GOT3 (cell line): ENCODE measurements around the gene SPTB.

Experiments used
- DNase-seq: peaks from one replicate; lab custom pipeline; 2025; ENCODE audit warnings: mixed read lengths; lab: John Stamatoyannopoulos, UW

Gene SPTB

DNA sequence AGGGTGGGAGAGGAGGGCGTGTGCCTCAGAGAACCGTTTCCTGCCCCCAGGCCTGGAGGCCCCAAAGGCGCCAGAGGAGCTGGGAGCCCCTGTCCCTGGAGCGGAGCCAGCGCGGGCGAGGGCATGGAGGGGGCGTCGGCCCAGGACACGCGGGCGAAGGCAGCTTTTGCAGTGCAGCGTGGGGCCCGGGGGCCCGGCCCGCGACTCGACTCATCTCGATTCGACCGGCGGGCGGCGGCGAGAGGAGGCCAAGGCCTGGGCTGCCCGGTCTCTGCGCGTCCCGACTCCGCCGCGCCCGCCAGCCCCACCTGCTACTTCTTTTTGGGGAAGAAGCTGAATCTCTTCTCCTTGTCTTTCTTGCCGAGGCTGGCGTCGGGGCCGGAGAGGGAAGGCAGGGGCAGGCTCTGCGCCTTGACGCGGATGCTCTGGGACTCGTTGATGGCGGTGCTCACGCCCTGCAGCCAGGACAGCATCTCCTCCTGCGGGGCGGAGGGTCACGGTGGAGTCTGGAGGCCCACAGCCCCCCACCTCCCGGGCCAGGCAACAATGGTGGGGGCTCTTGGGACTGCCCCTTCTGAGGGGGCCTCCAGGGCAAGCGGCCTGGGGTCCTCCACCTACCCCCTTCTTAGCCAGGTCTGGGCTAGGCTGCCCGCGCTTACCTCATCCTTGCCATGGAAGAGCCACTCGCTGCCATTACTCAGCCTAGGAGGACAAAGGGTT, 130.6 kb downstream of the SPTB start:
- no peak for DNase-seq

DNA sequence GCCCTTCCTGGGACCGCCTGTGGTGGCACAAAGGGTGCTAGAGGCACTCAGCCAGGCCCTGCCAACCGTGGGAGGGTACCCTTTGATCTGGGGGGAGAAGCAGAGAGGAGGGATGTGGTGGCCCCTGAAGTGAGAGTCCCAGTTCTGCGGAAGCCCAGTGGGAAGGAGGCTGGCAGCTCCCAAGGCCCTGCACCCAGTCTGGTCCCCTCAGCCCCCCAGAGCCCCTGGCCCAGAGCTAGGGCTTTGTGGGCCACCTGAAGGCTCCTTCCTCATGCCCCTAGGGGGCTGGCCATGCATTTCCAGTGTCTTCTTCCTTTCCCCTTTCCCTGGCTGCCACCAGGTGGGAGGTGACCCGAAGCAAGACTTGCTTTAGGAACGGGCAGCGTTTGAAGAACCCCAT, 131.2 kb downstream of the SPTB start:
- DNase-seq: no peak

GRCh38 chr14:64747327-64747726, 132.4 kb downstream of the SPTB start:
- no peak for DNase-seq

GRCh38 chr14:64746298-64747250, 133.1 kb downstream of the SPTB start:
- DNase-seq: no peak

- DNase-seq: no peak
These were observed 134.1 kb downstream of the SPTB start for GRCh38 chr14:64745511-64746091.

DNA sequence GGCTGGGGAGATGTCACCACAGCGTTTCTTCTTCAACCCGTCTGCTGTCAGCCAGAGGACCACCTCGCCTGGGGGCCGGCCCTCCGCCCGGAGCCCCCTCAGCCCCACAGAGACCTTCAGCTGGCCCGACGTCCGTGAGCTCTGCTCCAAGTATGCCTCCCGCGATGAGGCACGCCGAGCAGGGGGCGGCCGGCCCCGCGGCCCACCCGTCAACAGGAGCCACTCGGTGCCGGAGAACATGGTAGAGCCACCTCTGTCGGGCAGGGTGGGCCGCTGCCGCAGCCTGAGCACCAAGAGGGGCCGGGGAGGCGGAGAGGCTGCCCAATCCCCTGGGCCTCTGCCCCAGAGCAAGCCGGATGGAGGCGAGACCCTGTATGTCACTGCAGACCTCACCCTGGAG, 136.6 kb downstream of the SPTB start:
- no peak for DNase-seq

- DNase-seq: no peak
These were observed 137.7 kb downstream of the SPTB start for GRCh38 chr14:64741961-64742360.

DNA sequence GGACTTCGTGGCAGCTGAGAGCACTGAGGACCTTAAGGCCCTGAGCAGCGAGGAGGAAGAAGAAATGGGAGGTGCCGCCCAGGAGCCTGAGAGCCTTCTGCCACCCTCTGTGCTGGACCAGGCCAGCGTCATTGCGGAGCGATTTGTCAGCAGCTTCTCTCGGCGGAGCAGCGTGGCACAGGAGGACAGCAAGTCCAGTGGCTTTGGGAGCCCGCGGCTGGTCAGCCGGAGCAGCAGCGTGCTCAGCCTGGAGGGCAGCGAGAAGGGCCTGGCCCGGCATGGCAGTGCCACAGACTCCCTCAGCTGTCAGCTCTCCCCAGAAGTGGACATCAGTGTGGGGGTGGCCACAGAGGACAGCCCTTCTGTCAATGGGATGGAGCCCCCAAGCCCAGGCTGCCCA, 138.5 kb downstream of the SPTB start:
- no peak for DNase-seq

DNA sequence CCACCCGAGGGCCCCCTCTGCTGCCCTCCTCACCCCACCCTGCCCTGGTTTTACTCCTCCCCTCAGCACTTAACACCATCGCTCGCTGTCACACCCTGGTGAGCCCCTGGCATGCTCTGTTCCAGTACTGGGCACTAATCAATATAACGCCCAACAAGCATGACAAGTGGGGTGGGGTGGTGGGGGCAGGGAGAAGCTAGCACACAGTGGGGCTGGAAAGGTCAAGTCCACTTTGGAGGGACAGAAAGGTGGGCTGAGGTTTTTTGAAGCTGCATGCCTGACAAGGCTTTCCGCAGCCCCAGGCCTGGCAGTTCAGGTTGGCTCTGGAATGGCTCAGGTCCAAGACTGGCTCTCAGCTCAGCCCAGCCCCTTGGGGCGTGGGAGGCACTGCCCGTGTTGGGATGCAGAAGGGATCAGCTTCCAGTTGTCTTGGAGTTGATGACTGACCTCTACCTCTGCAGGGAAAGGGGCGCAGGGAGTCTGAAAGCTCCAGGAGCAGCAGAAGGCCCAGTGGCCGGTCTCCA, 141.4 kb downstream of the SPTB start:
- no peak for DNase-seq

- DNase-seq: no peak
These were observed 142.1 kb downstream of the SPTB start for GRCh38 chr14:64737391-64738280.

GRCh38 chr14:64736271-64737169, 143.2 kb downstream of the SPTB start:
- no peak for DNase-seq

DNA sequence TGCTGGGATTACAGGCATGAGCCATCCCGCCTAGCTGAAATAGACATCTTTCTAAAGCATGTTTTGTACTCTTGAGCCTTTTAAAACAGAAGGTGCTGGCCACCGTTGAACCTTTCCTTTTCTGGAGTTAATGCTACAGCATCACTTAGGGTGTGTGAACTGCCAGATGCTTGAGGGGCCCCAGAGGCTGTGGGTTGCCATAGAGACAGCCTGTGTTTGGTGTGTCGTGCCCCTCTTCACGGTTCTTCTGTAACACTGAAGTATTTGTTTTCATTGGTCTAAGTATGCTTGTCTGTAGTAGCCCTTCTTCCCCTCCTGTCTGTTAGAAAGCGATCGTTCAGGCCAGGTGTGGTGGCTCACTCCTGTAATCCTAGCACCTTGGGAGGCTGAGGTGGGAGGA, 144.7 kb downstream of the SPTB start:
- no peak for DNase-seq

DNA sequence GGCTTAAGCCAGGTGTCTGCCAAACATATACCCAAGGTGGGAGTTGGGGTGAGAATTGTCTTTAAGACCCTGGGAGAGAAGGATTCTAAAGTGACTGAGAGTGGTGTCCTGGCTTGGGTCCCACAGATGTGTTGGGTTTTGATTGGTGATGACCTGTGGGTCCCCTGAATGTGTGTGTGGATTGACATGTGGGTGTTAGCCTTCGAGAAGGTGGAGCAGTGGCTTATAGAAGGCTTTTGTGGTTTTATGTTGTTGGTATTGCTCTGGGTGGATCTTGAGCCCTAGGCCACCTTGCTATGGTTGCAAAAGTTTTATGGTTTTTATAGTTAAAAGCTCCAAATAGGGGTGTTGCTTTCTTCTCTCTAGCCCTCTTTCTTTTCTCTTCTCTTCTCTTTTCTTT, 145.8 kb downstream of the SPTB start:
- no peak for DNase-seq

- DNase-seq: no peak
These were observed 146.4 kb downstream of the SPTB start for GRCh38 chr14:64733321-64733720.

DNA sequence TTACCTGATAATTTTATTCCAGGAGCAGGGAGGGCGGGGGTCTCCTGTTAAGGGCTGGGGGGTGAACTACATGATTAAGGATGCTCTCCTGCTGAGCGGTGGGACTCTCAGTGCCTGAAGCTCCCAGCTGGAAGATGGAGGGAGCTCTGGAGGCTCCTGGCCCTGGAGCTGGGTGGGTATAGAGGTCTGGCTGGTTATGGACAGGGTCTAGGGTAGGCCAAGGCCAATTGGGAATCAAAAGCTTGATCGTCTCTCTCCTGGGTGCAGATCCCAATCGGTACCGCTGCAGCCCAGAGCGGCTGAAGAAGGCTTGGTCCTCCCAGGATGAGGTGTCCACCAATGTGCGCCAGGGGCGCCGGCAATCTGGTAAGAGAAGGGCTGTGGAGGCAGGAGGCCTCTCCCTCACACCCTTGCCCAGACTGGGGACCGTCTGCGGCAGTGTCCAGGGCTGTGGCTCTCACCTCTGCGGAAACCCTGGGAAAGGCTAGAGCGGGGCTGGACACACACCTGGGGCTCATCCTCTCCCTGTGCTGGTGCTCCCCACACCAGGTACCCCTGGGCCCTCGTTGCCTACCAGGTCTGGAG, 147.1 kb downstream of the SPTB start:
- DNase-seq: no peak

DNA sequence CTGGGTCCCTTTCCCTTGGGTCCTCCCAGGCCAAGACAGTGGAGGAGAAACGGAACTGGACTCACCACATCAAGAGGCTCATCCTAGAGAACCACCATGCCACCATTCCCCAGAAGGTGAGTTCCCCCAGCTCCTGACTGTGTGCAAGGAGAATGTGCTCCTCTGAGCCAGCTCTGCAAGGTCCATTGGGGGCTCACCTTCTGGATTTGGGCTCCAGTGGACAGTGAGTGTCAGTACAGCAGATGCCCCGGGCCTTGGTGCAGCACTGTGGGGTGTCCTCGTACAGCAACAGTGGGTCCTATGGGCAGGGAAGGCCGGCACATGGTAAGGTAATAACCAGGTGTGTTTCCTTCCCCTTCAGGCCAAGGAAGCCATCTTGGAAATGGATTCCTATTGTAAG, 147.6 kb downstream of the SPTB start:
- DNase-seq: no peak

DNA sequence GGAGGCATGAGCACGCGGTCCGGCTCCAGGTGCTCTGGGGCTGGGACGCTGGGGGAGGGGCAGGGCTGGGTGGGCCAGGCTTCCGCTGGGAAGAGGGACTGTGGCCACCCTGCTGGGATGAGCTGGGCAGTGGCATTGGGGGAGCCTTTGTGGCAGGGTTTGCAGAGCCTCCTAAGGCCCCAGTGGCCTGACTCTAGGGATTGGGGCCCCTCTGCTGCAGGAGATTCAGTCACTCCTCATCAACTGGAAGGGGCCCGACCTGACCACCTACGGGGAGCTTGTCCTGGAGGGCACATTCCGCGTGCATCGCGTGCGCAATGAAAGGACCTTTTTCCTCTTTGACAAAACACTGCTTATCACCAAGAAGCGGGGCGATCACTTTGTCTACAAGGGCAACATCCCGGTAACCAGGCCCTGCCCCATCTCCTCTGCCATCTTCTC, 148.5 kb downstream of the SPTB start:
- DNase-seq: no peak

DNA sequence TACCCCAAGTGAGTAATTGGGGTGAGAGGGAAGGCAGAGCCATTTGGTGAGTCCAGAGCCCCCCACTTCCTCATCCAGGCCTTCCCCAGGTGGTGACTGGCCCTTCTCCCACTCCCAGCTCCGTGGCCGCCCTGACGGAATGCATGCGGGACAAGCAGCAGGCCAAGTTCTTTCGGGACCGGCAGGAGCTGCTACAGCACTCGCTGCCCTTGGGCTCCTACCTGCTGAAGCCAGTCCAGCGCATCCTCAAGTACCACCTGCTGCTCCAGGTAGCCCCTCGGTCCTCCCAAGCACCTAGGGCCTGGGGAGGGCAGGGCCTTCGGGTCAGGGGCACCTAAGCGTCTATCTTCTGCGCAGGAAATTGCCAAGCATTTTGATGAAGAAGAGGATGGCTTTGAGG, 149.0 kb downstream of the SPTB start:
- DNase-seq: no peak

DNA sequence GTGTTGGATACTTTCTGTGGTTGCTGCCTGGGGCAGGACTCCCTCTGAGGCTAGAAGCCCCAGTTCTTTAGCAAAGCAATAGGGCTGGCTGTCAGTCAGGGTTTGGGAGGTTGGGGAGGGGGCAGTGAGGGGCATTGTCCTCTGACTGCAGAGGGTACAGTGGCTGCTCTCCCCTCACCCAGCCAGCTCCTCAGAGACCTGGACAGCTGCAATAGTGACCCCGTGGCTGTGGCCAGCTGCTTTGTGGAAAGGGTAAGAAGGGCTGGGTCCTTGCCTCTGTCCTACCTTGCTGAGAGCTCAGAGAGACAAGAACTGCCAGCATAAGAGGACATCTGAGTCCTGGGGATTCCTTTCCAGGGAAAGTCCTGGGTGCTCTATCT, 149.7 kb downstream of the SPTB start:
- DNase-seq: no peak

DNA sequence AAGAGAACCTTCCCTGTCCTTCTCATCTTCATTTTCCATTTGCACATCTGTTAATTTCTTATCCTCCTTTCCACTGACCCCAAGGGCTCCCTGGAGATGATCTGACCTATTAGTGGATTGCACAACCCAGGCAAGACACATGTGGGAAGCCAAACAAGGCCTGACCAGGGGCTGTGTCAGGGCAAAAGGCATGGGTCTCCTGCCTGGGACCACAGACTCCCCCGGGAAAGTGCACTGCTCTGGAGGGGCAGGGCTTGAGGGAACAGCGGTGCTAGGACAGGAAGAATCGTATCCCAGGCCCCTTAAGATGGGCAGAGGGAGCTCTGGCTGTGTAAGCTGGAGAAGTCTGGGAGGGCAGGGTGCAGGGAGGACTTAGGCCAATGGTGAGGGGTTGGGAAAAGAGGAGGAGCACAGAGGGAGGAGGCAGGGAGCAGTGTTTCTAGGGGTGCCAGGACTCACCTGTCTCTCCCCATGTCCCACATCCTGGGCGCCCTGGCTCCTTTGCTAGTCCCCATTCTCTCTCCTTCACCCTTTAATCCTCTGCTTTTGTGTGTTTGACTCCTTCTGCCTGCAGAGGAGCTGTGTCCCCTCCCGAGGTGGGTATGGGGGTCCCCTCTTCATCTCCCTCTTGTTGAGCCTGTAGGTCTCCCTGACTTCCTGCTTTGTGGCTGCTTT, 150.2 kb downstream of the SPTB start:
- no peak for DNase-seq
